Fibroblast of peridontal ligament (primary cell): ENCODE data around the gene WIZ.

Experiments used
- DNase-seq: peaks from one replicate; pipeline ENCODE4 v3.0.0-alpha.2; 2010; ENCODE audit errors: extremely low read depth

The WIZ gene

GRCh38 chr19:15430526-15431120 is 19.1 kb downstream of the WIZ start:
- DNase-seq, result no peak

- no peak for DNase-seq
Observed at GRCh38 chr19:15429825-15430467, 19.8 kb downstream of the WIZ start.

- no peak for DNase-seq
Observed at GRCh38 chr19:15428956-15429824, 20.6 kb downstream of the WIZ start.

- no peak for DNase-seq
Observed at GRCh38 chr19:15427991-15428471, 21.7 kb downstream of the WIZ start.

- DNase-seq, result no peak
Observed at GRCh38 chr19:15427350-15427700, 22.4 kb downstream of the WIZ start.

GRCh38 chr19:15426485-15427349 is 23.0 kb downstream of the WIZ start:
- no peak for DNase-seq

GRCh38 chr19:15425321-15425950 is 24.3 kb downstream of the WIZ start:
- no peak for DNase-seq

- DNase-seq, result no peak
Observed at GRCh38 chr19:15424692-15425272, 25.0 kb downstream of the WIZ start.

GRCh38 chr19:15424121-15424520 is 25.6 kb downstream of the WIZ start:
- DNase-seq, result no peak

- DNase-seq, result no peak
Observed at GRCh38 chr19:15423130-15423529, 26.6 kb downstream of the WIZ start.

- DNase-seq, result no peak
Observed at GRCh38 chr19:15422296-15423075, 27.3 kb downstream of the WIZ start.

- peak; percentile 21 for DNase-seq
Observed at GRCh38 chr19:15421721-15422260, 28.0 kb downstream of the WIZ start.

- DNase-seq, result peak; percentile 17
Observed at GRCh38 chr19:15421136-15421695, 28.5 kb downstream of the WIZ start.

- no peak for DNase-seq
Observed at GRCh38 chr19:15419413-15420025, 30.2 kb downstream of the WIZ start.

- DNase-seq, result peak; percentile 100
Observed at GRCh38 chr19:15418579-15419412, 31.0 kb downstream of the WIZ start, which contains the start of gene AKAP8L. Gene AKAP8L (minus strand): TSS chr19:15418988. CDS start chr19:15418923, 65 bp downstream.

- DNase-seq, result peak; percentile 45
Observed at GRCh38 chr19:15418231-15418578, 31.6 kb downstream of the WIZ start.

GRCh38 chr19:15417699-15418098 is 32.1 kb downstream of the WIZ start:
- peak; percentile 33 for DNase-seq

GRCh38 chr19:15412832-15413231 is 36.9 kb downstream of the WIZ start:
- no peak for DNase-seq
